GM18505 (cell line): ENCODE results near the gene ATG9A.

Experiments
- ATAC-seq: cut with Tn5 transposase; IDR thresholded peaks from one replicate; pipeline ENCODE4 v1.9.1; 2021; ENCODE audit not compliant: unreplicated experiment
- POLR2A ChIP-seq: IDR thresholded peaks from 4 replicates; pipeline ENCODE4 v1.6.1; 2011; ENCODE audit warnings: borderline replicate concordance; ENCODE audit not compliant: insufficient read depth, insufficient read length; ENCODE audit errors: extremely low read depth

The ATG9A gene

GRCh38 chr2:219175928-219176817, 53.3 kb downstream of the ATG9A start:
- peak; percentile 19 for ATAC-seq
- no peak for TF ChIP-seq POLR2A

- no peak for ATAC-seq
- TF ChIP-seq POLR2A = no peak
These were observed 54.0 kb downstream of the ATG9A start for GRCh38 chr2:219175486-219175885.

GRCh38 chr2:219174801-219175200, 54.6 kb downstream of the ATG9A start:
- no peak for TF ChIP-seq POLR2A
- no peak for ATAC-seq

GRCh38 chr2:219174146-219174545, 55.3 kb downstream of the ATG9A start:
- no peak for ATAC-seq

GRCh38 chr2:219173176-219173575, 56.3 kb downstream of the ATG9A start:
- ATAC-seq = no peak
- TF ChIP-seq POLR2A = no peak

More at GRCh38 chr2:219174146-219174545, 55.3 kb downstream of the ATG9A start:
- TF ChIP-seq POLR2A = no peak

- ATAC-seq = no peak
- TF ChIP-seq POLR2A = no peak
These were observed 56.9 kb downstream of the ATG9A start for GRCh38 chr2:219172231-219173154.

- no peak for TF ChIP-seq POLR2A
- no peak for ATAC-seq
These were observed 58.2 kb downstream of the ATG9A start for GRCh38 chr2:219171231-219171651.

GRCh38 chr2:219169930-219170654, 59.3 kb downstream of the ATG9A start, which contains the start of gene SLC23A3:
Gene SLC23A3 (minus strand): TSS chr2:219170029. CDS start chr2:219169984, 45 bp downstream.
- ATAC-seq = no peak
- TF ChIP-seq POLR2A = no peak
